GM19463 (cell line): Measurements from ENCODE around the gene HELZ.
"Not testable (repeated sequence)": the region's sequence is repeated elsewhere in the genome, so short reads cannot be mapped to it uniquely, and the experiment has no call there.

ENCODE experiments used
- ATAC-seq: cut with Tn5 transposase; IDR thresholded peaks from one replicate; pipeline ENCODE4 v1.9.1; 2021; ENCODE audit warnings: mild to moderate bottlenecking, moderate library complexity; ENCODE audit not compliant: unreplicated experiment

HELZ gene, protein sequence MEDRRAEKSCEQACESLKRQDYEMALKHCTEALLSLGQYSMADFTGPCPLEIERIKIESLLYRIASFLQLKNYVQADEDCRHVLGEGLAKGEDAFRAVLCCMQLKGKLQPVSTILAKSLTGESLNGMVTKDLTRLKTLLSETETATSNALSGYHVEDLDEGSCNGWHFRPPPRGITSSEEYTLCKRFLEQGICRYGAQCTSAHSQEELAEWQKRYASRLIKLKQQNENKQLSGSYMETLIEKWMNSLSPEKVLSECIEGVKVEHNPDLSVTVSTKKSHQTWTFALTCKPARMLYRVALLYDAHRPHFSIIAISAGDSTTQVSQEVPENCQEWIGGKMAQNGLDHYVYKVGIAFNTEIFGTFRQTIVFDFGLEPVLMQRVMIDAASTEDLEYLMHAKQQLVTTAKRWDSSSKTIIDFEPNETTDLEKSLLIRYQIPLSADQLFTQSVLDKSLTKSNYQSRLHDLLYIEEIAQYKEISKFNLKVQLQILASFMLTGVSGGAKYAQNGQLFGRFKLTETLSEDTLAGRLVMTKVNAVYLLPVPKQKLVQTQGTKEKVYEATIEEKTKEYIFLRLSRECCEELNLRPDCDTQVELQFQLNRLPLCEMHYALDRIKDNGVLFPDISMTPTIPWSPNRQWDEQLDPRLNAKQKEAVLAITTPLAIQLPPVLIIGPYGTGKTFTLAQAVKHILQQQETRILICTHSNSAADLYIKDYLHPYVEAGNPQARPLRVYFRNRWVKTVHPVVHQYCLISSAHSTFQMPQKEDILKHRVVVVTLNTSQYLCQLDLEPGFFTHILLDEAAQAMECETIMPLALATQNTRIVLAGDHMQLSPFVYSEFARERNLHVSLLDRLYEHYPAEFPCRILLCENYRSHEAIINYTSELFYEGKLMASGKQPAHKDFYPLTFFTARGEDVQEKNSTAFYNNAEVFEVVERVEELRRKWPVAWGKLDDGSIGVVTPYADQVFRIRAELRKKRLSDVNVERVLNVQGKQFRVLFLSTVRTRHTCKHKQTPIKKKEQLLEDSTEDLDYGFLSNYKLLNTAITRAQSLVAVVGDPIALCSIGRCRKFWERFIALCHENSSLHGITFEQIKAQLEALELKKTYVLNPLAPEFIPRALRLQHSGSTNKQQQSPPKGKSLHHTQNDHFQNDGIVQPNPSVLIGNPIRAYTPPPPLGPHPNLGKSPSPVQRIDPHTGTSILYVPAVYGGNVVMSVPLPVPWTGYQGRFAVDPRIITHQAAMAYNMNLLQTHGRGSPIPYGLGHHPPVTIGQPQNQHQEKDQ (N-terminal part only)

DNA sequence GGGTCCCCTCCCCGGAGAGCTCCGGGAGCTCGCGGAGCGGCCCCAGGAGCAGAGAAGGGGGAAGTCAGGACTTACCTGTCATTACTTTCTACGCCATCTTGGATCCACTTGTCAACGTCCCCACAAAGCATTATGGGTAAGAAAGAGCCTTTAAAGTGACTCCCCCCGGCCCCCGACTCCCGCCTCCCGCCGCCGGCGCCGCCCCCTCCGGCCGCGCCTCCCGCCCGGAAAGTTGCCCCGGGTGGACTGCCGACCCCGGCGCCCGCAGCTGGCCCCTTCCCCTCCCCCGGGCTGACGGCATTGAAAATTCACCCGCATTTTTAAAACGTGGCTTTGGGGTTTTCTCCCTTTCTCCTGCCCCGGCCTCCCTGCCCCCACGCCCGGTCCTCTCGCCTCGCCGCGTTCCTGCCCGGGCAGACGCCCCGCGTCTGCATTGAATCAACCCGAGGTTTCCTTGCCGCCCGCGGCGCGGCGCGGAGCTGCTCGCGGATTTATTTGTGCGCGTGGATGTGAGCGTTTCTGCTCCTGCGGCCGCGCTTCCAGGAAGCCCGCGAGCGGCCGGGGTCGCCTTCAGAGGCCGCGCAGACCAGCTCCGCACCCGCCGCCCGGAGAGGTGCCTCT, at the start of gene HELZ:
HELZ (minus strand) TSS at position 124 of the 621 bp plus-strand sequence. CDS start 26,392 bp downstream, outside the sequence.
- peak; percentile 45 for ATAC-seq

DNA sequence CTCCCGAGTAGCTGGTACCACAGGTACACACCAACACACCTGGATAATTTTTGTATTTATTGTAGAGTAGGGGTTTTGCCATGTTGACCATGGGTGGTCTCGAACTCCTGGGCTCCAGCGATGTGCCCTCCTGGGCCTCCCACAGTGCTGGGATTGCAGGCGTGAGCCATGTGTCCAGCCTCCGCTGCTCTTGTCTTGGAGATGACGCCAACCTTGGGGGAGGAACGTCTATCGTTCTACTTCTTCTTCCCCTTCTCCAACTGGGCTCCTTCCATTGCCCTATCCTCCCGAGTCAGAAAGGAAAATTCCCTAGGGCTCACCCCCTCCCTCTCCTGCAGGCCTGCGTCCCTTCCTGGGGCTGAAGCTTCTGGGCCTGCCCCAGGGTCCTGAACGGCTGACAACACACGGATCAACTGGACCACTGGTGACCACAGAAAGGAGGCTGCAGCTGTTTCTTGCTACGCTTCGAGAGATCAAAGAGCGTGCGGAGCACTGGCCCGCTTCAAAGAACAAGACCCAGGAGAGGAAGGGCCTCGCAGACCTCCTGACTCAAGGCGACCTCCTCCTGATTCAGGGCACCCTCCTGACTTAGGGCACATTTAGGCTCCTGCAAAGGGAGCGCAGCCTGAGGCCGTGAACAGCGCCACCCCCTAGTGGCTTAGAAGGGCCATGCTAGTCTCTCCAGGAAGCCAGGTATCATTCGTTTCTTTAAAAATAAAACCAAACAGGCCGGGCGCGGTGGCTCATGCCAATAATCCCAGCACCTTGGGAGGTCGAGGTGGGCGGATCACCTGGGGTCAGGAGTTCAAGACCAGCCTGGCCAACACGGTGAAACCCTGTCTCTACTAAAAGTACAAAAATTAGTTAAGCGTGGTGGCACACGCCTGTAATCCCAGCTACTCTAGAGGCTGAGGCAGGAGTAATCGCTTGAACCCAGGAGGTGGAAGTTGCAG, 48.5 kb upstream of the HELZ start:
- ATAC-seq = no peak

DNA sequence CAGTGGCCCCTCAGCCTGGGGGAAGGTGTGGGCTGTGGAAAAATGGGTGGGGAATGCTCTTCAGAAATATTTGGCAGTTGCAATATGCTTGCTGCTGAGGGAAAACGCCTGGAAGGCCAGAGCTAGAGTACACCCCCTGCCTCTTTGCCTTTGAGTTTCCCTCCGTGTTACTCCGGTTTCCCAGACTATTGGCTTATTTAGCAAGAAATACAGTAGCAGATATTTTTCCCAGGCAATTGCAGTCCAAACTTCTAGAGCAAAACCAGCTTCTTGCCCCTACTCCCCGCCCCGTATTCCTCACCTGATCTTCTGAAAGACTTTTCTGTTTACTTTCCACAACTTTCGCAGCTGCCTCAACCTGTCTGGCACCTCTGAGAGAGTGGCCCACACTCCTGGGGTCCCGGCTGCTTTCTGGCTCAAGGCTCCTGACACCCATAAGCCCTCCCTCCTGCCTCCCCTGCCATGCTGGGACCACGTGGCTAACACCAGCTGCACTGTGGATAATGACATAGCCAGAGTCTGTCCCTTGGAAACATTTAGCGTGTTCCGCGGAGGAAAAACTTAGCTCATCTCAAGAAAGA, 45.8 kb upstream of the HELZ start:
- no peak for ATAC-seq

DNA sequence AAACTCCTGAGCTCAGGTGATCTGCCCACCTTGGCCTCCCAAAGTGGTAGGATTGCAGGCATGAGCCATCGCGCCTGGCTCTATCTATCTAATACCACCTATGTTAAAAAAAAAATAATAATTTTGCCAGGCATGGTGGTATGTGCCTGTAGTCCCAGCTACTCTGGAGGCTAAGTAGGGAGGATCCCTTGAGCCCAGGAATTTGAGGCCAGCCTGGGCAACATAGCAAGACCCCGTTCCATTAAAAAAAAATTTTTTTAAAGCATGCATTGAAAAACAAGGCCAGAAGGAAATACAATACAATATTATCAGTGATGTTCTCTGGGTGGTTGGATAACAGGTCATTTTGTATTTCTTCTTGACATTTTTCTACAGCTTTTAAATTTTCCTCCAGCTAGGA, 45.2 kb upstream of the HELZ start:
- ATAC-seq = no peak

DNA sequence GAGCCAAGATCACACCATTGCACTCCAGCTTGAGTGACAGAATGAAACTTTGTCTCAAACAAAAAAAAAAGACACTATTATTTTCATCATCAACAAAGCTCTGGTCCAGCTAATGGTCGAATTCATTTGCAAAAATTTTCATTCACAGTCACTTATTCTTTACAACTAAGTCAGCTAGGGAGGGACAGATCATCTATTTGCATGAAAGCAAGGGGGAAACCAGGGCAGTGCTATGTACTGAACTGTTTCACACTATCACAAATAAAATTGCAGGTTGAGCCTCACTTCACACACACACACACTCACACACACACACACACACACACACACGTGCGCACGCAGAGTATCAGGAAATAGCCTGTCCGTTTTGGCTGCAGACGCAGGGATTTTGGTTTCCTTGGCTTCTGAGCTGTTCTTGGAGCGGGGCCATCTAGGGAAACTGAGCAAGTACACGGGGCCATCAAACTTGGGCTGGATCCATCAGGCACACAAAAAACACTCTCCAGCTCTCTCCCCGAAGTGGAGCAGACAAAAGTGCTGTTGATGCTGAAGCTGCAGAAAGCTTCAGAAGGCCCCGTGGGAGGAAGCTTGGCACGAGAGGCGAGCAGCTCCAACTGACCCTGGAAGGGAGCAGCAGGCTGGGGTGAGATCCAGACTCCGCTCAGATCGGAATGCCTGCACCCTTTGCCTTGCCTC, 44.3 kb upstream of the HELZ start:
- ATAC-seq = no peak

DNA sequence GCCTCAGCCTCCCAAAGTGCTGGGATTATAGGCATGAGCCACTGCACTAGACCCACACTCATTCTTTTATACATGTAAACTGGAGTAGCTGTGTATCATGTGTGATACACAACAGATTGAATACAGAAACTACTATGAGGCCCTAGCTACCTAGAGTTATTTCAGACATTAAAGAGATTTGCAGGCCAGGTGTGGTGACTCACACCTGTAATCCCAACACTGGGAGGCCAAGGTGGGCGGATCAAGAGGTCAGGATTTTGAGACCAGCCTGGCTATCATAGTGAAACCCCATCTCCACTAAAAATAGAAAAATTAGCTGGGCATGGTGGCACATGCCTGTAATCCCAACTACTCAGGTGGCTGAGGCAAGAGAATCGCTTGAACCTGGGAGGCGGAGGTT, 41.8 kb upstream of the HELZ start:
- ATAC-seq = not testable (repeated sequence)

DNA sequence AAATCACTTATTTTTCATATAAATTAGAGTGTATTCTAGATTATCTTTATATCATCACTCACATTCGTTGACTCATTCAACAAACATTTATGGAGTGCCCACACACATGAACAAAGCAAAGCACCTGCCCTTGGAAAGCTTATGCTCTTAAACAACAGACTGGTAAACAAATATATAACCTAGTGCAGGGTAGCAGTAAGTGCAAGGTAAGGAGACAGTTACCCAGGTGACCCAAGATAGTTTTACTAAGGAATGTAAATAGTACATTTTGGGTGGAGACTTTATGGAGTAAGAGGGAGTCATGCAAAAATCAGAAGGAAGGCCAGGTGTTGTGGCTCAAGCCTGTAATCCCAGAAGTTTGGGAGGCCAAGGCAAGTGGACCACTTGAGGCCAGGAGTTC, 40.4 kb upstream of the HELZ start:
- ATAC-seq = no peak

DNA sequence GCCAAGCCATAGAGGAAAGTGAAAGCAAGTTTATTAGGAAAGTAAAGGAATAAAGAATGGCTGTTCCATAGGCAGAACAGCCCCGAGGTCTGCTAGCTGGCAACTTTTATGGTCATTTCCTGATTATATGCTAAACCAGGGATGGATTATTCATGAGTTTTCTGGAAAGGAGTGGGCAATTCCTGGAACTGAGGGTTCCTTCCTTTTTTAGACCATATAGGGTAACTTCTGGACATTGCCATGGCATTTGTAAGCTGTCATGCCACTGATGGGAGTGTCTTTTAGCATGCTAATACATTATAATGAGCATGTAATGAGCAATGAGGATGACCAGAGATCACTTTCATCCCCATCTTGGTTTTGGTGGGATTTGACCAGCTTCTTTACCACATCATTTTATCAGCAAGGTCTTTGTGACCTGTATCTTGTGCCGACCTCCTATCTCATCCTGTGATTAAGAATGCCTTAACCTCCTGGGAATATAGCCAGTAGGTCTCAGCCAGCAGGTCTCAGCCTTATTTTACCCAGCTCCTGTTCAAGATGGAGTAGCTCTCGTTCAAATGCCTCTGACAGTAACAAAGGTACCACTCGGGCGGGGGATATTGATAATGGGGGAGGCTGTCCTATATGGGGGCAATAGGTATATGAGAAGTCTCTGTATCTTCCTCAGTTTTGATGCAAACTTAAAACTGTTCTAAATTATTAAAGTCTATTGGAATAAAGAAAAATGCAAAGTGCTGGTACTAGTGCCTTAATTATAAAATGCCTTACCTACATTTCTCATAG, 38.9 kb upstream of the HELZ start:
- no peak for ATAC-seq

DNA sequence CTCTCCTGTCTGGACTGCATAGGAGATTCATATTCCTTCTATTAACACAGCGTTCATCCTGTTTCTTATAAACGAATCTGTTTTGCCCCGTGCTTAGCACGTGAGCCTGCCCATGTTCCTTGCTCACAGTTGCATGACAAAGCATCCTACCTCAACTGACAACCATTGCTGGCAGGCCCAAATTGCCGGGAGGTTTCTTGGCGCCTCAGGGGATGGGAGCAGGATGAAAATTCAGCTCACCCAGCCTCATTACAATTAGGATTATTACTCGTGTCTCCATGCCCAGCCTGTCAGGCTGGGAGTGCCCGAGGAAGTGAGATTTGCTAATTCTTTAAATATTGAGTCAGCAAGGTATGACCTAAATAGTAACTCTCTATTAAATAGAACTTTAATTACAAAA, 36.7 kb upstream of the HELZ start:
- ATAC-seq = no peak

DNA sequence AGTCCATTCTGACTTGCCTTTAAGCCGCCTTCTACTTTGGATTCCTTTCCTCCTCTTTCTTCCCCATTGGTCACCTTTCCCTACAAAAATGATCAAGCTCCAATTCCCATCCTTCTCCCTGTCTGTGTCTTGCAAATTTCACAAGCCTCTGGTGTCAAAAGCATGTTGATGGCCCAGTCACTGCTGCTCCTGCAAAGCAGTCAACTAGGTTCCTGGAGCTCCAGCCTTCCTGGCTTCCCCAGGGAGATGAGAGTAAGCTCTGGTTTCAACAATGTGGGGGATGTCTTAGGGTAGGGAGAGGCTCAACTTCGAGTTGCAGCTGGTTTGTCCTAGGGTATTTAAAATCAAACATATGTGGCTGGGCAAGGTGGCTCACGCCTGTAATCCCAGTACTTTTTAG, 36.1 kb upstream of the HELZ start:
- no peak for ATAC-seq

DNA sequence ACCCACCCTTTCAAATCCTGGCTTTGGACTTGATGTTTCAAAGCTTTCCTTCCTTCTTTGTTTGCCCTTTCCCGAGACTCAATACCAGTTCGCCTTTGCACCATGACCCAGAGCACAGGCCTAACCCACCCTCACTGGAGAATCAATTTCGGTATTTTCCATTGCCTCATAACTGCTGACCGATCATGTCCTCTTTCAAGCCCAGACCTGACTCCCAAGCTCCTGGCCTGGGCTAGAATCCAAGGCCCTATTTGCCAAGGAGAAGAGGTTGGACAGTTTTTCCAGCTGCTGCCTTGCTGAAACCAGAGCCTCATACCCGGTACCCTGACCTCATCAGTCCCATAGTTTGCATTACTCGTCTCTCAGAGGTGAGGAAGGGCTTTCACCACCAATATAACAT, 35.3 kb upstream of the HELZ start:
- no peak for ATAC-seq

DNA sequence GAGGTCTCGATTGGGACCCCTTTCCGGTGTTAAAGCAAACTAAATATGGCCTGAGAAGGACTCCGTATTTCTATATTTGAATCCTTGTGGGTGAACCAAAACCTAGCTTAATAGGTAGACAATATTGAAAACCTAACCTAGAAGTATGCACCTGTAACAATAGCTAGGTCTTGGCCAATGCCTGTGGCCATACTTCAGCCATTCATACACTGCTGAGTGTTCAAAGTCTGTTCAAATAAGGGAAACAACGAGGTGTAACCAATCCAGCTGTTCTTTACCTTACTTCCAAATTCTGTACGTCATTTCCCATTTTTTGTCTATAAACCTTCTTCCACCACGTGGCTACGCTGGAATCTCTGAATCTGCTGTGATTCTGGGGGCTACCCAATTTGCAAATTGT, 34.1 kb upstream of the HELZ start:
- no peak for ATAC-seq

DNA sequence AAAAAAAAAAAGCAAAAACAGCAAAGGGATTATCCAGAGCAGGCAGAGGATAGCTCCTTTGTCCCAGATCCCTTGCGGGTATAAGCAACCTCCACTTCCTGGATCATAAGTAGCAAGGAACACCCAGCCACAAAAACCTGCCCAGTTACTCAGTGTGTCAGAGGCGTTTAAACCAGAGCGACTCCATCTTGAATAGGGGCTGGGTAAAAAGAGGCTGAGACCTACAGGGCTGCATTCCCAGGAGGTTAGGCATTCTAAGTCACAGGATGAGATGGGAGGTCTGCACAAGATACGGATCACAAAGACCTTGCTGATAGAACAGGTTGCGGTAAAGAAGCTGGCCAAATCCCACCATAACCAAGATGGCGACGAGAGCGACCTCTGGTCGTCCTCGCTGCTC, 33.4 kb upstream of the HELZ start:
- no peak for ATAC-seq

DNA sequence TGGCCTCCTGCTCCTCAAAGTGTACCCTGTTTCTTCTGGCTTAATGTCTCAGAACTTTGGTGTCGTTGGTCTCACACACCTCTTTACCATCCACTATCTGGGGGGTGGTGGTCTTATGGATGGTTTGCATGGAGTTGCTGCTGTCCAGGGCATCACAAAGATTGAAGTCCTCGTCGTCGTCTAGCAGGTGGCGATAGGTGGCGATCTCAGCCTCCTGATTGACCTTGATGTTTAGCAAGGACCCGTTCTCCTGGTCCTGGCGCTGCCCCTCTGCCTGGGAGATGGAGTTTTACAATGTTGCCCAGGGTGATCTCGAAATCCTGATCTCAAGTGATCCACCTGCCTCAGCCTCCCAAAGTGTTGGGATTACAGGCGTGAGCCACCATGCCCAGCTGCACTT, 31.1 kb upstream of the HELZ start:
- ATAC-seq = no peak

DNA sequence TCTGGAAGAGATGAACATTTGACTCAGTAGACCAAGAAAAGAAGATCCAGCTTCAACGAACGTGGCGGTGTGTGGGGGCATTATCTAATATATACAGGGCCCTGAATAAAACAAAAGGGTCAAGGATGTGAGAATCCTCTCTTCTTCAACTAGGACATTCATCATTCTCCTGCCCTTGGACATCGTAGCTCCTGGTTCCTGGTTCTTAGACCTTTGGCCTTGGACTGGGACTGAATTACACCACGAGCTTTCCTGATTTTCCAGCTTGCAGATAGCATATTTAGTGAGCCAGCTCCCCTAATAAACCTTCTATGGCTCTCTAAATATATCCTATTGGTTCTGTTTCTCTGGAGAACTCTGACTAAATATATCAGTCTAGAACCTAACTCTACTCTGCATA, 29.5 kb upstream of the HELZ start:
- ATAC-seq = no peak

DNA sequence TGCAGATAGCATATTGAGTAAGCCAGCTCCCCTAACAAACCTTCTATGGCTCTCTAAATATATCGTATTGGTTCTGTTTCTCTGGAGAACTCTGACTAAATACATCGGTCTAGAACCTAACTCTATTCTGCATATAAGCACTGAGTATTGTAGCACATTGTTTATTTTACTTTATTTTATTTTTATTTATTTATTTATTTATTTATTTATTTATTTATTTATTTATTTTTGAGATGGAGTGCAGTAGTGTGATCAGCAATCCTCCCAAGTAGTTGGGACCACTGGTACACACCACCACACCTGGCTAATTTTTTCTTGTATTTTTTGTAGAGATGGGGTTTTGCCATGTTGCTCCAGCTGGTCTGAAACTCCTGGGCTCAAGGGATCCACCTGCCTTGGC, 28.9 kb upstream of the HELZ start:
- ATAC-seq = no peak

DNA sequence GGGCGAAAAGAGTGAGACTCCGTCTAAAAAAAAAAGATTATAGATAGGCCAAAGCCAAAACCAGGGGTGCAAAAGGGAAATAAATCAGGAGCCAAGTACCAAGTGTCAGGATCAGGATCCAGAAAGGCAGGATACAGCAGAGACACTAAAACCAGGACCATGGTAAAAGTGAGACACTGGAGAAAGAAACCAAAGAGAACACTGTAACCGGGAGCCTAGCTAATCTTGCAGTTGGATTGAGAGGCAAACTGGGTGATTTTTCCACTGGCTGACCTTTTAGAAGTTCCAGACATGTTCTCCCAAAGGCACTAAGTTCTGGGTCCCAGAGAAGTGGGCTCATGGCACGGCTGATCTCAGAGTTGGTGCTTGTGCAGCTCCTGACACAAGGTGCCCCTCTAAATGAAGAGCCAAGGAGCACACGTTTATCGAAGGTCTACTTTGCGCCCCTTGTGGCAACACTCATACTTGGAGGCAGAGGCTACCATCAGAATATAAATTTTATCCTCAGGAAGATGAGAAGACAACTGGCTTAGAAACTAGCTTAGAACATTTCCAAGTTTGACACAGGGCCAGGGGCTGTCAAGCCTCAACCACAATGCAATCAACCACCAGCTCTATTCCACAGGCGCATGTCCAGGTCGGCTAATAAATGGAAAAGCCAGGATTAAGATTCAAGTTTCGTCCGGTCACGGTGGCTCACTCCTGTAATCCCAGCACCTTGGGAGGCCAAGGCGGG, 27.5 kb upstream of the HELZ start:
- no peak for ATAC-seq
